Kidney (tissue), 14 donors: ENCODE data around the gene LRBA. TPM values are rescaled to one million over a fixed set of nuclear protein-coding genes. Genes with fewer than 3 reads are reported as not detected.

Experiments used
- DNase-seq, 5 donors: peaks; one replicate each; pipeline ENCODE4 v3.0.0-alpha.2; 2013 to 2020
- FAIRE-seq: peaks from 2 replicates; lab custom pipeline; 2012; peaks lifted over from hg19 to GRCh38; lab: Jason Lieb, UNC
- H3K27ac ChIP-seq, 2 donors: one replicate each; pipeline ENCODE4 v1.7.0; 2013; ENCODE audit warnings: low read depth in 2 of 2, low read length in 2 of 2, inconsistent platforms in 1 of 2
- H3K27me3 ChIP-seq: one replicate; pipeline ENCODE4 v1.7.1; 2013; ENCODE audit warnings: low read length, inconsistent platforms; ENCODE audit not compliant: control insufficient read depth, insufficient read depth
- H3K36me3 ChIP-seq, 3 donors: one replicate each; pipeline versions ENCODE4 v1.7.0 to v1.7.1; 2013; ENCODE audit warnings: low read length in 3 of 3, control low read depth in 1 of 3, inconsistent platforms in 1 of 3; ENCODE audit not compliant: insufficient read depth in 3 of 3, control insufficient read depth in 2 of 3
- H3K4me1 ChIP-seq, 3 donors: one replicate each; pipeline versions ENCODE4 v1.7.0 to v1.7.1; 2013; ENCODE audit warnings: low read length in 3 of 3, inconsistent platforms in 1 of 3, low read depth in 1 of 3; ENCODE audit not compliant: control insufficient read depth in 2 of 3, insufficient read depth in 2 of 3
- H3K4me3 ChIP-seq, 3 donors: one replicate each; pipeline versions ENCODE4 v1.7.0 to v1.8.1; 2013; ENCODE audit warnings: low read length in 3 of 3, control low read depth in 1 of 3, inconsistent platforms in 1 of 3
- H3K9ac ChIP-seq, 3 donors: one replicate each; pipeline versions ENCODE4 v1.7.0 to v1.7.1; 2013; ENCODE audit warnings: low read length in 3 of 3, control low read depth in 1 of 3, inconsistent platforms in 1 of 3
- H3K9me3 ChIP-seq, 3 donors: one replicate each; pipeline versions ENCODE4 v1.7.0 to v1.7.1; 2013; ENCODE audit warnings: low read length in 3 of 3, control low read depth in 1 of 3, inconsistent platforms in 1 of 3; ENCODE audit not compliant: control insufficient read depth in 2 of 3, insufficient read depth in 1 of 3
- CTCF ChIP-seq: IDR thresholded peaks from 3 replicates; pipeline ENCODE4 v1.5.1; 2012; ENCODE audit warnings: mild to moderate bottlenecking, moderate library complexity, borderline replicate concordance; ENCODE audit not compliant: insufficient read depth; ENCODE audit errors: extremely low read depth
- intact Hi-C: fragments of 100-400 bp; cut with DNase I; formaldehyde crosslinking; loops from one replicate; pipeline ENCODE4 v1.11.1; 2022
- polyA plus RNA-seq: library from polyadenylated mRNA; stranded (reverse); fragments of 350-450 nt; fragmentation: Illumina TruSeq; extraction: RNeasy Lipid Tissue Mini Kit (QIAGEN cat#74804); gene quantifications from one replicate; pipeline ENCODE4 v1.2.3, GENCODE V29; 2014; ENCODE audit warnings: low read depth, low replicate concordance; ENCODE audit not compliant: insufficient read depth
- total RNA-seq: library from RNA; stranded (reverse); fragmentation: NEBNext Ultra II Directional; extraction: Animal tissue kit (Norgen Biotek cat#: 25700); gene quantifications from one replicate; pipeline ENCODE4 v1.2.1, GENCODE V29; 2021
- donor health status: control.
- donor health status: control.
- donor health status: control.
- donor health status: control.
- donor health status: control.
- donor health status: DM: yes; HTN: yes; CAD: no.
- donor health status: Normal renal cell carcinoma (clear cell type).

LRBA gene
- total and polyA plus RNA-seq, 2 donors from 2014 or later = 20.3 to 76.7 TPM

DNA sequence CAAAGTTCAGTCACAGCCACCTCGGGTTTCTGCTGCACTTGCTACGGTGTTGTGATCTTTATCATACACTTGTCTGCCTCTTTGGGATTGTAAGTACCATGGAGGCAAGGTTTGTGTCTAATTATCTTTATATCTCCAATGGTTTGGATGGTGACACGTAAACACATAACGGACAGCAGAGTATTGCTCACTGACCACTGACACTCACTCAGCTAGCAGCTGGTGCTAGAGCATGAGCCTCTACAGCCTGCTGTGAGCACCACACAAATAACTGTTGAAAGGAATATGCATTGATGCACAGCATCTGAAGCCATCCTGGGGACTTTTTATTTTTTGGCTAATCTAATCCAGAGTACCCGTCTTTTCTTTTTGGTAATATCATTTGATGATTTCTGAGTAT is 780.8 kb downstream of the LRBA start:
- no peak for TF ChIP-seq CTCF
- H3K4me3 ChIP-seq = no peak overlapping the region
- H3K36me3 ChIP-seq = no peaks in the 10 kb centered on the region
- DNase-seq (no peak), FAIRE-seq (no peak)
- no peak overlapping the region for H3K27ac ChIP-seq
- peaks cover 0 to 3% (median 0%) of the 10 kb centered on the region in 3 donors for H3K4me1 ChIP-seq
- no peaks in the 10 kb centered on the region for H3K27me3 ChIP-seq
- no peaks in the 10 kb centered on the region for H3K9me3 ChIP-seq
- H3K9ac ChIP-seq = no peak overlapping the region
- intact Hi-C loops = loop anchor here (10.0 kb wide), 1 partner anchor 229 kb away; no protein-coding TSS in a partner anchor

- no peak overlapping the region for H3K27ac ChIP-seq
- H3K9me3 ChIP-seq = no peaks in the 10 kb centered on the region
- TF ChIP-seq CTCF = no peak
- intact Hi-C loops = loop anchor here (10.0 kb wide), 1 partner anchor 227 kb away; no protein-coding TSS in a partner anchor
- H3K9ac ChIP-seq = no peak overlapping the region
- peaks cover 0 to 3% (median 0%) of the 10 kb centered on the region in 3 donors for H3K4me1 ChIP-seq
- no peaks in the 10 kb centered on the region for H3K27me3 ChIP-seq
- no peak overlapping the region for H3K4me3 ChIP-seq
- H3K36me3 ChIP-seq = no peaks in the 10 kb centered on the region
- FAIRE-seq (no peak), DNase-seq (no peak)
These were observed 783.1 kb downstream of the LRBA start for GRCh38 chr4:150232029-150232428.

DNA sequence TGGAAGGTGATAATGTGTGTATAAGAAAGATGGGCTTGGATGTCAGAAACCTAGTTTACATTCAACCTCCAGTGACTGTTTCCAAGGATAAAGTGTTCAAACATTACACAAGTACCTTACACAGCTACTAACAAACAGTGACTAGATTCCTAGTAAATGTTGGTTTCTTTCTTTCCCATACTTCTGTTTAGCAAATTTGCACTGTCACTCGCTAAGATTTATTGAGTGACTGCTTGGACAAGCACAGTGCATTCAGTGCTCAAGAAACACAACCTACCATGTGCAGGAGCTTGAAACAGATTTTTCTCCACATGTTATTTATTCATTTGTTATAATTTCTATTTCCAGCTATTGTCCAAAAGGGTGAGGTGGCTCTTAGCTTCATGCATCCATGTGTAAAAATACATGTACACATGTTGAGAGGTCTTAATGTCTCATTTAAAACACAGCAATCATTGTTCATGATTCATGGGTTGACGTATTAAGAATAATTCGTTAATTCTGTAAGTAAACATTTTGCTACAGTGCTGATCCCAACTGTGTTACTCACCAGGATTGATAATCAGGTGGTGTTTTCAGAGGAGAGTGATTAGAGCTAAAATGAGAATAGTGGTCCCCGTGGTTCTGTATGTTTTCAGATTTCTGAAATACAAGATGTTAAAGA is 783.8 kb downstream of the LRBA start:
- Histone ChIP-seq H3K27me3 (no peaks in the 10 kb centered on the region), H3K36me3 (no peaks in the 10 kb centered on the region)
- FAIRE-seq = no peak

More for the DNA sequence above, 783.8 kb downstream of the LRBA start:
- no peaks in the 10 kb centered on the region for H3K9me3 ChIP-seq
- no peak overlapping the region for H3K9ac ChIP-seq
- no peaks in the 10 kb centered on the region for H3K4me1 ChIP-seq
- intact Hi-C loops = loop anchor here (10.0 kb wide), 1 partner anchor 226 kb away; no protein-coding TSS in a partner anchor
- no peak for DNase-seq
- no peak overlapping the region for H3K4me3 ChIP-seq
- no peak overlapping the region for H3K27ac ChIP-seq
- no peak for TF ChIP-seq CTCF
